Thyroid gland (tissue), 4 donors: ENCODE measurements around the gene TPBGL.
"Not testable (repeated sequence)": the region's sequence is repeated elsewhere in the genome, so short reads cannot be mapped to it uniquely, and the experiment has no call there.

Source experiments
- POLR2A ChIP-seq, 2 donors: fragments of 450-650 bp; IDR thresholded peaks; one replicate each; pipeline ENCODE4 v1.6.1; 2017; ENCODE audit warnings: antibody characterized with exemption in 2 of 2, mild to moderate bottlenecking in 2 of 2, moderate library complexity in 1 of 2
- TF ChIP-seq, protein P1 (sequence below), 6 experiments: fragments of 200-600 bp in 3 of 6; fragments of 450-650 bp in 3 of 6; sonication (generic) in 3 of 6; IDR thresholded peaks; one replicate each; pipeline ENCODE4 v1.5.1; 2016 to 2019; ENCODE audit warnings: antibody characterized with exemption in 6 of 6, mild to moderate bottlenecking in 2 of 6, inconsistent platforms in 1 of 6, moderate library complexity in 1 of 6

DNA sequence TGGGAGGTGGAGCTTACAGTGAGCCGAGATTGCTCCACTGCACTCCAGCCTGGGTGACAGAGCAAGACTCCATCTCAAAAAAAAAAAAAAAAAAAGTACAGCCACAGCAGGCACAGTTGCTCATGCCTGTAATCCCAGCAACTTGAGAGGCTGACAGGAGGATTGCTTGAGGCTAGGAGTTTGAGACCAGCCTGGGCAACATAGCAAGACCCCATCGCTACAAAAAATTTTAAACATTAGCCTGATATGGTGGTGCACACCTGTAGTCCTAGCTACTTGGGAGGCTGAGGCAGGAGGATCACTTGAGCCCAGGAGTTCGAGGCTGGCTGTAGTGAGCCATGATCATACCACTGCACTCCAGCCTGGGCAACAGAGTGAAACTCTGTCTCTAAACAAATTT lies 34.1 kb downstream of the TPBGL start:
- not testable (repeated sequence) for TF ChIP-seq POLR2A (IDR thresholded peaks at IDR 0.05)
- TF ChIP-seq, protein P1, sequence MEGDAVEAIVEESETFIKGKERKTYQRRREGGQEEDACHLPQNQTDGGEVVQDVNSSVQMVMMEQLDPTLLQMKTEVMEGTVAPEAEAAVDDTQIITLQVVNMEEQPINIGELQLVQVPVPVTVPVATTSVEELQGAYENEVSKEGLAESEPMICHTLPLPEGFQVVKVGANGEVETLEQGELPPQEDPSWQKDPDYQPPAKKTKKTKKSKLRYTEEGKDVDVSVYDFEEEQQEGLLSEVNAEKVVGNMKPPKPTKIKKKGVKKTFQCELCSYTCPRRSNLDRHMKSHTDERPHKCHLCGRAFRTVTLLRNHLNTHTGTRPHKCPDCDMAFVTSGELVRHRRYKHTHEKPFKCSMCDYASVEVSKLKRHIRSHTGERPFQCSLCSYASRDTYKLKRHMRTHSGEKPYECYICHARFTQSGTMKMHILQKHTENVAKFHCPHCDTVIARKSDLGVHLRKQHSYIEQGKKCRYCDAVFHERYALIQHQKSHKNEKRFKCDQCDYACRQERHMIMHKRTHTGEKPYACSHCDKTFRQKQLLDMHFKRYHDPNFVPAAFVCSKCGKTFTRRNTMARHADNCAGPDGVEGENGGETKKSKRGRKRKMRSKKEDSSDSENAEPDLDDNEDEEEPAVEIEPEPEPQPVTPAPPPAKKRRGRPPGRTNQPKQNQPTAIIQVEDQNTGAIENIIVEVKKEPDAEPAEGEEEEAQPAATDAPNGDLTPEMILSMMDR (IDR thresholded peaks at IDR 0.05), result not testable (repeated sequence)
